ENCODE results near the gene CASP14.

The CASP14 gene

GRCh38 chr19:15104411-15104810 lies 55.1 kb downstream of the CASP14 start:
- DNase-seq (ENCODE audit: low spot score): no peak
- no peak for TF ChIP-seq CTCF (IDR thresholded peaks at IDR 0.05)
- Histone ChIP-seq H3K27ac (no peak overlapping the region), H3K4me3 (no peak overlapping the region)

- no peak overlapping the region for H3K27ac ChIP-seq
- no peak overlapping the region for H3K4me3 ChIP-seq
- DNase-seq (ENCODE audit: low spot score): no peak
- TF ChIP-seq CTCF (IDR thresholded peaks at IDR 0.05): no peak
These were observed 55.8 kb downstream of the CASP14 start for GRCh38 chr19:15105044-15105443.

GRCh38 chr19:15107061-15108010 lies 58.1 kb downstream of the CASP14 start, which contains the start of gene SYDE1:
Gene SYDE1, plus strand, starts transcription at chr19:15107401. Its CDS starts 33 bp downstream, at chr19:15107434.
- DNase-seq (ENCODE audit: low spot score): peak; percentile 83
- no peak for TF ChIP-seq CTCF (IDR thresholded peaks at IDR 0.05)

More at GRCh38 chr19:15107061-15108010, 58.1 kb downstream of the CASP14 start, which contains the start of gene SYDE1:
- H3K4me3 ChIP-seq: peak within 1 kb of the TSS; percentile 99
- H3K27ac ChIP-seq: peak within 1 kb of the TSS; percentile 75 to 99
